Activated T-helper 17 cell treated with anti-CD3 and anti-CD28 coated beads, Interleukin-2, amount 50 U/mL, for 72 hours (primary cell): ENCODE results near the gene KRT80. TPM values are rescaled to one million over a fixed set of nuclear protein-coding genes. Genes with fewer than 3 reads are reported as not detected.

Experiments used
- ATAC-seq: fragments of 150-1000 bp; cut with Tn5 transposase; replicated peaks from 2 replicates; pipeline ENCODE4 v1.10.0; 2021; ENCODE audit warnings: mild to moderate bottlenecking, moderate library complexity
- H3K27ac Mint-ChIP-seq: one replicate; pipeline ENCODE4 v1.8.0; 2022; ENCODE audit warnings: mixed read lengths
- H3K27me3 Mint-ChIP-seq: one replicate; pipeline ENCODE4 v1.8.0; 2022; ENCODE audit warnings: mixed read lengths
- H3K36me3 Mint-ChIP-seq: one replicate; pipeline ENCODE4 v1.8.0; 2022; ENCODE audit warnings: low read depth, mild to moderate bottlenecking, mixed read lengths
- H3K4me1 Mint-ChIP-seq: one replicate; pipeline ENCODE4 v1.8.0; 2022; ENCODE audit warnings: mixed read lengths
- H3K4me3 Mint-ChIP-seq: one replicate; pipeline ENCODE4 v1.8.0; 2022; ENCODE audit warnings: mild to moderate bottlenecking, mixed read lengths
- H3K9me3 Mint-ChIP-seq: one replicate; pipeline ENCODE4 v1.8.0; 2022; ENCODE audit warnings: mixed read lengths
- total RNA-seq, 2 donors: library from RNA; stranded (reverse); gene quantifications; one replicate each; pipeline ENCODE4 v1.2.3, GENCODE V29; 2022

Gene KRT80
- total RNA-seq, 2 donors from 2014 or later = not detected

- Mint-ChIP-seq H3K9me3 (no peaks in the 10 kb centered on the region), H3K4me1 (peaks cover 7% of the 10 kb centered on the region), H3K27ac (no peak overlapping the region), H3K36me3 (no peaks in the 10 kb centered on the region), H3K4me3 (no peak overlapping the region), H3K27me3 (peaks cover 16% of the 10 kb centered on the region)
- ATAC-seq = no peak
These were observed 9.1 kb upstream of the KRT80 start for GRCh38 chr12:52200781-52201450.

- peaks cover 16% of the 10 kb centered on the region for H3K27me3 Mint-ChIP-seq
- no peak overlapping the region for H3K27ac Mint-ChIP-seq
- peaks cover 9% of the 10 kb centered on the region for H3K4me1 Mint-ChIP-seq
- ATAC-seq = no peak
- no peaks in the 10 kb centered on the region for H3K36me3 Mint-ChIP-seq
- H3K9me3 Mint-ChIP-seq = no peaks in the 10 kb centered on the region
- no peak overlapping the region for H3K4me3 Mint-ChIP-seq
These were observed 8.4 kb upstream of the KRT80 start for GRCh38 chr12:52200086-52200780.

GRCh38 chr12:52199294-52199919, 7.6 kb upstream of the KRT80 start:
- H3K9me3 Mint-ChIP-seq = no peaks in the 10 kb centered on the region
- no peak overlapping the region for H3K27ac Mint-ChIP-seq
- peaks cover 12% of the 10 kb centered on the region for H3K4me1 Mint-ChIP-seq
- H3K4me3 Mint-ChIP-seq = no peak overlapping the region
- H3K36me3 Mint-ChIP-seq = no peaks in the 10 kb centered on the region
- peaks cover 16% of the 10 kb centered on the region for H3K27me3 Mint-ChIP-seq
- ATAC-seq = no peak

- Mint-ChIP-seq H3K9me3 (no peaks in the 10 kb centered on the region), H3K4me3 (no peak overlapping the region), H3K4me1 (peaks cover 15% of the 10 kb centered on the region), H3K27me3 (peaks cover 16% of the 10 kb centered on the region), H3K27ac (no peak overlapping the region), H3K36me3 (no peaks in the 10 kb centered on the region)
- no peak for ATAC-seq
These were observed 6.8 kb upstream of the KRT80 start for GRCh38 chr12:52198454-52199215.

GRCh38 chr12:52197371-52198231, 5.8 kb upstream of the KRT80 start:
- H3K9me3 Mint-ChIP-seq = no peaks in the 10 kb centered on the region
- H3K36me3 Mint-ChIP-seq = no peaks in the 10 kb centered on the region
- H3K4me3 Mint-ChIP-seq = no peak overlapping the region
- H3K27ac Mint-ChIP-seq = no peak overlapping the region
- peaks cover 9% of the 10 kb centered on the region for H3K27me3 Mint-ChIP-seq
- no peak for ATAC-seq
- H3K4me1 Mint-ChIP-seq = peaks cover 13% of the 10 kb centered on the region

GRCh38 chr12:52195065-52195730, 3.4 kb upstream of the KRT80 start:
- peaks cover 8% of the 10 kb centered on the region for H3K27me3 Mint-ChIP-seq
- no peaks in the 10 kb centered on the region for H3K36me3 Mint-ChIP-seq
- H3K9me3 Mint-ChIP-seq = no peaks in the 10 kb centered on the region
- peak overlapping the region; percentile 28 for H3K27ac Mint-ChIP-seq
- peaks cover 17% of the 10 kb centered on the region for H3K4me1 Mint-ChIP-seq
- peak; percentile 69 for ATAC-seq
- H3K4me3 Mint-ChIP-seq = peak overlapping the region; percentile 10

GRCh38 chr12:52193991-52194390, 2.2 kb upstream of the KRT80 start:
- H3K27ac Mint-ChIP-seq = peak overlapping the region; percentile 28
- H3K9me3 Mint-ChIP-seq = no peaks in the 10 kb centered on the region
- ATAC-seq = no peak
- no peak overlapping the region for H3K4me3 Mint-ChIP-seq
- peaks cover 6% of the 10 kb centered on the region for H3K27me3 Mint-ChIP-seq
- H3K36me3 Mint-ChIP-seq = no peaks in the 10 kb centered on the region
- H3K4me1 Mint-ChIP-seq = peaks cover 17% of the 10 kb centered on the region

GRCh38 chr12:52193532-52193931, 1.7 kb upstream of the KRT80 start:
- H3K4me1 Mint-ChIP-seq = peaks cover 17% of the 10 kb centered on the region
- no peak overlapping the region for H3K4me3 Mint-ChIP-seq
- ATAC-seq = no peak
- H3K27me3 Mint-ChIP-seq = peaks cover 4% of the 10 kb centered on the region
- H3K27ac Mint-ChIP-seq = no peak overlapping the region
- H3K9me3 Mint-ChIP-seq = no peaks in the 10 kb centered on the region
- no peaks in the 10 kb centered on the region for H3K36me3 Mint-ChIP-seq

GRCh38 chr12:52190860-52191729, 719 bp downstream of the KRT80 start:
- Mint-ChIP-seq H3K27me3 (peaks cover 4% of the 10 kb centered on the region), H3K9me3 (no peaks in the 10 kb centered on the region), H3K27ac (no peak overlapping the region), H3K36me3 (no peaks in the 10 kb centered on the region), H3K4me1 (peaks cover 17% of the 10 kb centered on the region), H3K4me3 (no peak overlapping the region)
- no peak for ATAC-seq

- H3K36me3 Mint-ChIP-seq = no peaks in the 10 kb centered on the region
- H3K4me3 Mint-ChIP-seq = no peak overlapping the region
- no peak for ATAC-seq
- peaks cover 17% of the 10 kb centered on the region for H3K4me1 Mint-ChIP-seq
- peaks cover 4% of the 10 kb centered on the region for H3K27me3 Mint-ChIP-seq
- H3K27ac Mint-ChIP-seq = no peak overlapping the region
- H3K9me3 Mint-ChIP-seq = no peaks in the 10 kb centered on the region
These were observed 2.2 kb downstream of the KRT80 start for GRCh38 chr12:52189376-52190174.

GRCh38 chr12:52188658-52189057, 3.2 kb downstream of the KRT80 start:
- H3K4me1 Mint-ChIP-seq = peaks cover 14% of the 10 kb centered on the region
- H3K36me3 Mint-ChIP-seq = no peaks in the 10 kb centered on the region
- no peak overlapping the region for H3K27ac Mint-ChIP-seq
- no peaks in the 10 kb centered on the region for H3K9me3 Mint-ChIP-seq
- H3K4me3 Mint-ChIP-seq = no peak overlapping the region
- ATAC-seq = no peak
- peaks cover 4% of the 10 kb centered on the region for H3K27me3 Mint-ChIP-seq

- Mint-ChIP-seq H3K9me3 (no peaks in the 10 kb centered on the region), H3K27ac (no peak overlapping the region), H3K27me3 (peaks cover 4% of the 10 kb centered on the region), H3K4me3 (no peak overlapping the region), H3K36me3 (no peaks in the 10 kb centered on the region), H3K4me1 (peaks cover 10% of the 10 kb centered on the region)
- ATAC-seq = no peak
These were observed 4.2 kb downstream of the KRT80 start for GRCh38 chr12:52187640-52188039.
